GM19468 (cell line): ENCODE measurements around the gene KIF22.

Experiments used
- ATAC-seq: cut with Tn5 transposase; IDR thresholded peaks from one replicate; pipeline ENCODE4 v1.9.1; 2021; ENCODE audit warnings: mild to moderate bottlenecking, moderate library complexity, moderate number of reproducible peaks; ENCODE audit not compliant: unreplicated experiment; ENCODE audit errors: extremely low read depth

Gene KIF22

DNA sequence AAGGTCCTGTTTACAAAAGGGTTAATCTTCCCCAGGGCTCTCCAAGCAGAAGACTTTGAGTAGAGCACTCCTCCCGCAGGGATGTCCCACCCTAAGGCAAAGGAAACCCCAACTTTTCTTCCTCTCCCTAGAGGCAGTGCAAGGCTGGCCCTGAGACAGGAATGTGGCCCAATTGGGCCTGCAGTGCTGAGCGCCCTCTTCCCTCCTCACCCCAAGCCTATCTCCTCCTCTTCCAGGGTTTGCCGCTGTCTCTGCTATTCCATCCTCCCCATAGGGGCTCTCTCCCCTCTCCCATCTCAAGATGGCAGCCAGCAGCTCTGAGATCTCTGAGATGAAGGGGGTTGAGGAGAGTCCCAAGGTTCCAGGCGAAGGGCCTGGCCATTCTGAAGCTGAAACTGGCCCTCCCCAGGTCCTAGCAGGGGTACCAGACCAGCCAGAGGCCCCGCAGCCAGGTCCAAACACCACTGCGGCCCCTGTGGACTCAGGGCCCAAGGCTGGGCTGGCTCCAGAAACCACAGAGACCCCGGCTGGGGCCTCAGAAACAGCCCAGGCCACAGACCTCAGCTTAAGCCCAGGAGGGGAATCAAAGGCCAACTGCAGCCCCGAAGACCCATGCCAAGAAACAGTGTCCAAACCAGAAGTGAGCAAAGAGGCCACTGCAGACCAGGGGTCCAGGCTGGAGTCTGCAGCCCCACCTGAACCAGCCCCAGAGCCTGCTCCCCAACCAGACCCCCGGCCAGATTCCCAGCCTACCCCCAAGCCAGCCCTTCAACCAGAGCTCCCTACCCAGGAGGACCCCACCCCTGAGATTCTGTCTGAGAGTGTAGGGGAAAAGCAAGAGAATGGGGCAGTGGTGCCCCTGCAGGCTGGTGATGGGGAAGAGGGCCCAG, 22.4 kb downstream of the KIF22 start:
- no peak for ATAC-seq

DNA sequence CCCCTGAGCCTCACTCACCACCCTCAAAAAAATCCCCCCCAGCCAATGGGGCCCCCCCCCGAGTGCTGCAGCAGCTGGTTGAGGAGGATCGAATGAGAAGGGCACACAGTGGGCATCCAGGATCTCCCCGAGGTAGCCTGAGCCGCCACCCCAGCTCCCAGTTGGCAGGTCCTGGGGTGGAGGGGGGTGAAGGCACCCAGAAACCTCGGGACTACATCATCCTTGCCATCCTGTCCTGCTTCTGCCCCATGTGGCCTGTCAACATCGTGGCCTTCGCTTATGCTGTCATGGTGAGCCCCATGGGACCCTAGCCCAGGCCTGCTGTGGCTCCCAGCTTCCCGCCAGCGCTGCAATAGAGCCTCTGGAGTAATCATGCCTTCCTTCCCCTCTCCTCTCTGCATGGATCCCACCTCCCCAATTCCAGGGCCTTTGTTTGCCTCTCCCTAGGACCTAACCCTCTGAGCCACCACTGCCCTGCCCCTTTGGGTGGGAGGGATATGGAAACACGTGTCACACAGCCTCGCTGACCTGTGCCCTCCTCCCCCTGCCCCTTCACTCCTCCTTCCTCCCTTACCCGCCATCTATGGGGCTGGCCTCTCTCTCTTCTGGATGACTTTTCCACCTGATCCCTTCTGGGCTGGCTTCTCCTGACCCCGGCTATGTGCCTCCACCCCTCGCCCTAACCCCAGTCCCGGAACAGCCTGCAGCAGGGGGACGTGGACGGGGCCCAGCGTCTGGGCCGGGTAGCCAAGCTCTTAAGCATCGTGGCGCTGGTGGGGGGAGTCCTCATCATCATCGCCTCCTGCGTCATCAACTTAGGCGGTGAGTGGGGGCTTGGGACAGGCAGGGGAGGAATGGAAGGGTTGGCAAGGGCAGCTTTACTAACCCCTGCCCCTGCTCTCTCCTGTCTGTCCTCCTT, 23.4 kb downstream of the KIF22 start:
- ATAC-seq = no peak

DNA sequence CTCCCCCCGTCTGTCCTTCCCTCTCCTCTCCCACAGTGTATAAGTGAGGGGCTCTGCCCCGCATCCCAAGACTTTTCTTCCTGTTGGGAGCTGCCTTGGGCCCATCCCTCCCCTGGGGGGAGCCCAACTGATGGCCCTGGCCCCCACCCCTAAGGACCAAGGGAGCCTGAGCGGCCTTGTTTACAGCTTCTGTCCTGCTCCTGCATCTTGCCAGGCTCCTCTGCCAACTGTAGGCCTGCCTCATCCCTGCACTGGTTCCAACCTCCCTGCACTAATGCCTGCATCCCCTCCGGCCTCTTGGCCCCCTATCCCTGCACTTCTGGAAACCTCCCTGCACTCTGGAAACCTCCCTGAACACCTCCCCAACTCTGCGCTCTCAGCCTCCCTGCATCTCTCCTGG, 24.0 kb downstream of the KIF22 start:
- ATAC-seq = no peak

- ATAC-seq = no peak
Measured at GRCh38 chr16:29815032-29815721, 24.6 kb downstream of the KIF22 start.

- peak; percentile 66 for ATAC-seq
Measured at GRCh38 chr16:29815793-29816693, 25.5 kb downstream of the KIF22 start, which contains the start of gene PAGR1. Gene PAGR1, plus strand, starts transcription at chr16:29816152. Its CDS starts 374 bp downstream, at chr16:29816526.

DNA sequence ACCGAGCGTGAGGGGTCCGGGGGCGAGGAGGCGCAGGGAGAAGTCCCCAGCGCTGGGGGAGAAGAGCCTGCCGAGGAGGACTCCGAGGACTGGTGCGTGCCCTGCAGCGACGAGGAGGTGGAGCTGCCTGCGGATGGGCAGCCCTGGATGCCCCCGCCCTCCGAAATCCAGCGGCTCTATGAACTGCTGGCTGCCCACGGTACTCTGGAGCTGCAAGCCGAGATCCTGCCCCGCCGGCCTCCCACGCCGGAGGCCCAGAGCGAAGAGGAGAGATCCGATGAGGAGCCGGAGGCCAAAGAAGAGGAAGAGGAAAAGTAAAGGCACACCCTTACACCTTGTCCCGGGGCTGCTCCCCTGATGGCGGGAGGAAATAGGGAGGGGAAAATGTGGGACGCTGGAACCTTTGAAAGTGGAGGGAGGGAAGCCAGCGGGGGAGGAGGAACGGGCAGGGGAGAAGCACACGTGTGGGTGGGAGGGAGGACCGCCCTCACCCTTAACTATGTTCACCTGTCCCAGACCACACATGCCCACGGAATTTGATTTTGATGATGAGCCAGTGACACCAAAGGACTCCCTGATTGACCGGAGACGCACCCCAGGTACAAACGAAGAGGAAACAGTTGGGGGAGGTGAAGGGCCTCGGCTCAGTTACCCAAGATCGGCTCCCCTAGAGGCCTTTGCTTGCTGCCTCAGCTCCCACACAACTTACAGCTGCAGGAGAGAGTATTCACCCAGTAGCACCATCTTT, 26.3 kb downstream of the KIF22 start:
- no peak for ATAC-seq

- no peak for ATAC-seq
Measured at GRCh38 chr16:29818082-29818481, 27.5 kb downstream of the KIF22 start.

DNA sequence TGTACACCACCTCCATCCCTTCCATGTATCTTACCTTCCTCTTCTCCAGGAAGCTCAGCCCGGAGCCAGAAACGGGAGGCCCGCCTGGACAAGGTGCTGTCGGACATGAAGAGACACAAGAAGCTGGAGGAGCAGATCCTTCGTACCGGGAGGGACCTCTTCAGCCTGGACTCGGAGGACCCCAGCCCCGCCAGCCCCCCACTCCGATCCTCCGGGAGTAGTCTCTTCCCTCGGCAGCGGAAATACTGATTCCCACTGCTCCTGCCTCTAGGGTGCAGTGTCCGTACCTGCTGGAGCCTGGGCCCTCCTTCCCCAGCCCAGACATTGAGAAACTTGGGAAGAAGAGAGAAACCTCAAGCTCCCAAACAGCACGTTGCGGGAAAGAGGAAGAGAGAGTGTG, 29.0 kb downstream of the KIF22 start:
- no peak for ATAC-seq

DNA sequence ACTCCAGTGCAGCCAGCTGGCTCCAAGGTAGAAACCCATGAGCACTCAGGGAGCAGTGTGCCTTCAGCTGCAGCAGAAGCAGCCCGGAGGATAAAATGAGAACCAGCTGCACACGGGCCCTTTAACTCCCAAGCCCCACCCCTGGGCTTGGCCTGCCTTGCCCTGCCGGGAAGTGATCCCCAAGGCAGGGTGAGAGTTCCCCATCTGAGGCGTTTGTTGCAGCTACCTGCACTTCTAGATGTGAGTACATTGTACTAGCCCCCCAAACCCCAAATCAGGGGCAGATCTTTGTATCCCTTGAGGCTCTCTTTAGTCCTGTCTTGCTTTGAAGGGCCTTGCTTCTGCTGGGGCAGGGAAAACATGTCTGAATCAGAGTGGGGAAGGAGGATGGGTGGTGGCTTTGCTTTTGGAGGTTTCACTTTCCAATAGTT, 29.7 kb downstream of the KIF22 start, which contains the start of gene MVP:
Gene MVP, plus strand, starts transcription at position 192 of the 431 bp plus-strand sequence. CDS start 10,088 bp downstream, outside the sequence.
- ATAC-seq = no peak

GRCh38 chr16:29820730-29821642, 30.4 kb downstream of the KIF22 start:
- no peak for ATAC-seq

DNA sequence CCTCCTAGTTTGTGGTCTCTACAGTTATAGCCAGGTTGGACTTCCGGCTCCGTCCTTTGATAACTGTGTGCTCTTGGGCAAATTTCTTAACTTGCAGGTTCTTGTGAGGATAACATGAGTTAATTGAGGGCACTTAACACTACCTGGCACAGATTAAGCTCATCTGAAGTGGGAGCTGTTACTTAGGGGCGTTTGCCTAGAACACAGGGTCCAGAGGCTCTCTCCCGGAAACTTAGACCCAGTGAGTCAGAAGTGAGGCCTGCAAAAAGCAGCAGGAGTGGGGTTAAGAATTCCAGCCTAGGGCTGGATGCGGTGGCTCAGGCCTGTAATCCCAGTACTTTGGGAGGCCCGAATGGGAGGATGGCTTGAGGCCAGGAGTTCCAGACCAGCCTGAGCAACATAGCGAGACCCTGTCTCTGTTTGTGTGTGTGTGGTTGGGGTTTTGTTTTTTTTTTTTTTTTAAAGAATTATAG, 31.1 kb downstream of the KIF22 start:
- no peak for ATAC-seq

DNA sequence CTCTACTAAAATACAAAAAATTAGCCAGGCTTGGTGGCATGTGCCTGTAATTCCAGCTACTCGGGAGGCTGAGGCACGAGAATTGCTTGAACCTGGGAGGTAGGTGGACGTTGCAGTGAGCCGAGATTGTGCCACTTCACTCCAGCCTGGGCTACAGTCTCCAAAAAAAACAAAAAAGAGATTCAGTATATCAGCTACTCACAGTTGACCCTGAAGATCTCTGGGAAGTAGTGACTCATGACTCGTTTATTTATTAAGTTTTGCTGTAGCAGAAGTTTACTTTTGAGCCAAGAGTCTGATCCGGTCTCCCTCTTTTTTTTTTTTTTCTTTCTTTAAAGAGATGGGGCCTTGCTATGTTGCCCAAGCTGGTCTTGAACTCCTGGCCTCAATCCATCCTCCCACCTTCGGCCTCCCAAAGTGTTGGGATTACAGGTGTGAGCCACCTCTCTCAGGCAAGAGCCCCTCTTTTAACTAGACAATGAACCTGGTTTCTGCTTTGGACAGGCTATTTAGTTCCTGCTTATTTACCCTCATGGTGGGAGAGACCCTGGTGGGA, 34.1 kb downstream of the KIF22 start:
- ATAC-seq = no peak

GRCh38 chr16:29825145-29826044, 34.8 kb downstream of the KIF22 start:
- ATAC-seq = no peak

DNA sequence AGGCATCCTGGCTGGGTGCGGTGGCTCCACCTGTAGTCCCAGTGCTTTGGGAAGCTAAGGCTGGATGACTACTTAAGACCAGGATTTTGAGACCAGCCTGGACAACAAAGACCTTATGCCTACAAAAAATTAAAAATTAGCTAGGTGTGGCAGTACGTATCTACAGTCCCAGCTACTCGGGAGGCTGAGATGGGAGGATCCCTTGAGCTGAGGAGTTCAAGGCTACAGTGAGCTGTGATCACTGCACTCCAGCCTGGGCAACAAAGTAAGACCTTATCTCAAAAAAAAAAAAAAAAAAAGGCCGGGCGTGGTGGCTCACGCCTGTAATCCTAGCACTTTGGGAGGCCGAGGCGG, 35.8 kb downstream of the KIF22 start:
- ATAC-seq = no peak

- ATAC-seq = no peak
Measured at GRCh38 chr16:29830774-29831173, 40.2 kb downstream of the KIF22 start.

GRCh38 chr16:29831490-29831889, 40.9 kb downstream of the KIF22 start:
- no peak for ATAC-seq
